HEK293 (cell line): ENCODE data around the gene SSH3.

Experiments used
- CTCF ChIA-PET: fragments of 350-600 bp; formaldehyde crosslinking; extraction: SDS; loops from one replicate; lab custom pipeline; 2021; ENCODE audit warnings: antibody characterized with exemption; lab: Yijun Ruan, JAX
- POLR2A ChIA-PET: fragments of 300-600 bp; formaldehyde crosslinking; extraction: SDS; loops from one replicate; lab custom pipeline; 2020; ENCODE audit warnings: antibody characterized with exemption, inconsistent platforms; lab: Yijun Ruan, JAX
- H3K27ac ChIP-seq: fragments of 200-500 bp; sonication (Bioruptor generic); 2 replicates; pipeline ENCODE4 v1.5.1; 2014; ENCODE audit warnings: low read depth, low read length, control low read depth, inconsistent platforms; ENCODE audit errors: extremely low read depth
- H3K36me3 ChIP-seq, 2 experiments: fragments of 200-500 bp in 1 of 2; sonication (Bioruptor generic) in 1 of 2; 1 replicate in 1 of 2; 2 replicates in 1 of 2; pipeline ENCODE4 v1.5.1; 2014 to 2017; ENCODE audit warnings: inconsistent platforms in 2 of 2, low read length in 2 of 2; ENCODE audit not compliant: control insufficient read depth in 2 of 2, insufficient read depth in 1 of 2
- H3K4me1 ChIP-seq: fragments of 200-500 bp; sonication (Bioruptor generic); 2 replicates; pipeline ENCODE4 v1.5.1; 2014; ENCODE audit warnings: mild to moderate bottlenecking, low read length, inconsistent platforms; ENCODE audit not compliant: control insufficient read depth, insufficient read depth
- H3K4me3 ChIP-seq: 2 replicates; pipeline ENCODE4 v1.5.1; 2011; ENCODE audit warnings: low read depth, mild to moderate bottlenecking, control low read depth, low read length, moderate library complexity
- H3K9me3 ChIP-seq: fragments of 200-500 bp; sonication (Bioruptor generic); 2 replicates; pipeline ENCODE4 v1.5.1; 2014; ENCODE audit warnings: low read depth, low read length, inconsistent platforms; ENCODE audit not compliant: control insufficient read depth, insufficient read depth
- FEZF1 ChIP-seq: fragments of 450-650 bp; formaldehyde crosslinking; IDR thresholded peaks from 2 replicates; pipeline ENCODE4 v1.5.1; 2016; ENCODE audit warnings: missing biosample characterization, missing genetic modification characterization
- HIC1 ChIP-seq: fragments of 450-650 bp; formaldehyde crosslinking; IDR thresholded peaks from 2 replicates; pipeline ENCODE4 v1.5.1; 2016; ENCODE audit warnings: missing biosample characterization, missing genetic modification characterization
- KLF1 ChIP-seq: fragments of 450-650 bp; formaldehyde crosslinking; IDR thresholded peaks from 2 replicates; pipeline ENCODE4 v1.5.1; 2016; ENCODE audit warnings: missing biosample characterization, missing genetic modification characterization
- KLF9 ChIP-seq: fragments of 450-650 bp; formaldehyde crosslinking; IDR thresholded peaks from 2 replicates; pipeline ENCODE4 v1.5.1; 2016; ENCODE audit warnings: missing biosample characterization, missing genetic modification characterization, low read depth
- PATZ1 ChIP-seq: fragments of 450-650 bp; formaldehyde crosslinking; IDR thresholded peaks from 2 replicates; pipeline ENCODE4 v1.5.1; 2016; ENCODE audit warnings: missing biosample characterization, missing genetic modification characterization
- PBX3 ChIP-seq: sonication (generic); formaldehyde crosslinking; IDR thresholded peaks from 2 replicates; pipeline ENCODE4 v1.8.1; 2022; ENCODE audit warnings: mild to moderate bottlenecking, moderate library complexity, missing genetic modification reagents
- PRDM1 ChIP-seq: fragments of 450-650 bp; formaldehyde crosslinking; IDR thresholded peaks from 2 replicates; pipeline ENCODE4; 2016; ENCODE audit warnings: missing biosample characterization, missing genetic modification characterization
- PRDM10 ChIP-seq: fragments of 450-650 bp; formaldehyde crosslinking; IDR thresholded peaks from 2 replicates; pipeline ENCODE4 v1.5.1; 2016; ENCODE audit warnings: missing biosample characterization, missing genetic modification characterization
- SP2 ChIP-seq: fragments of 450-650 bp; formaldehyde crosslinking; IDR thresholded peaks from 2 replicates; pipeline ENCODE4 v1.5.1; 2016; ENCODE audit warnings: missing biosample characterization, missing genetic modification characterization
- SP3 ChIP-seq: fragments of 450-650 bp; formaldehyde crosslinking; IDR thresholded peaks from 2 replicates; pipeline ENCODE4 v1.5.1; 2016; ENCODE audit warnings: missing biosample characterization, missing genetic modification characterization
- ZBTB20 ChIP-seq: fragments of 450-650 bp; formaldehyde crosslinking; IDR thresholded peaks from 2 replicates; pipeline ENCODE4 v1.5.1; 2016; ENCODE audit warnings: missing biosample characterization, missing genetic modification characterization
- ZBTB26 ChIP-seq: fragments of 450-650 bp; formaldehyde crosslinking; optimal IDR thresholded peaks from 2 replicates; pipeline ENCODE3; 2016; ENCODE audit warnings: missing biosample characterization, mild to moderate bottlenecking, missing genetic modification characterization
- ZBTB8A ChIP-seq: fragments of 450-650 bp; formaldehyde crosslinking; IDR thresholded peaks from 2 replicates; pipeline ENCODE4 v1.5.1; 2016; ENCODE audit warnings: missing biosample characterization, missing genetic modification characterization
- ZFHX2 ChIP-seq: fragments of 450-650 bp; formaldehyde crosslinking; conservative IDR thresholded peaks from 2 replicates; pipeline ENCODE4 v1.5.1; 2016; ENCODE audit warnings: missing biosample characterization, missing genetic modification characterization
- ZFP41 ChIP-seq: fragments of 450-650 bp; formaldehyde crosslinking; IDR thresholded peaks from 2 replicates; pipeline ENCODE4 v1.5.1; 2016; ENCODE audit warnings: missing biosample characterization, missing genetic modification characterization, borderline replicate concordance
- ZNF140 ChIP-seq: fragments of 450-650 bp; formaldehyde crosslinking; IDR thresholded peaks from 2 replicates; pipeline ENCODE4 v1.5.1; 2016; ENCODE audit warnings: missing biosample characterization, missing genetic modification characterization
- ZNF221 ChIP-seq: fragments of 450-650 bp; formaldehyde crosslinking; IDR thresholded peaks from 2 replicates; pipeline ENCODE4 v1.5.1; 2017; ENCODE audit warnings: missing biosample characterization, missing genetic modification characterization, borderline replicate concordance
- ZNF239 ChIP-seq: fragments of 450-650 bp; formaldehyde crosslinking; IDR thresholded peaks from 2 replicates; pipeline ENCODE4 v1.5.1; 2016; ENCODE audit warnings: missing biosample characterization, missing genetic modification characterization
- ZNF335 ChIP-seq: fragments of 450-650 bp; formaldehyde crosslinking; conservative IDR thresholded peaks from 2 replicates; pipeline ENCODE4 v1.5.1; 2016; ENCODE audit warnings: missing biosample characterization, missing genetic modification characterization
- ZNF341 ChIP-seq: fragments of 450-650 bp; formaldehyde crosslinking; IDR thresholded peaks from 2 replicates; pipeline ENCODE4; 2016; ENCODE audit warnings: low read depth, missing biosample characterization, missing genetic modification characterization
- ZNF350 ChIP-seq: fragments of 450-650 bp; formaldehyde crosslinking; IDR thresholded peaks from 2 replicates; pipeline ENCODE4 v1.5.0; 2017; ENCODE audit warnings: missing biosample characterization, mild to moderate bottlenecking, missing genetic modification characterization
- ZNF530 ChIP-seq: fragments of 450-650 bp; formaldehyde crosslinking; IDR thresholded peaks from 2 replicates; pipeline ENCODE4 v1.5.1; 2016; ENCODE audit warnings: low read depth, missing biosample characterization, missing genetic modification characterization
- ZNF544 ChIP-seq: fragments of 450-650 bp; formaldehyde crosslinking; IDR thresholded peaks from 2 replicates; pipeline ENCODE4 v1.5.0; 2017; ENCODE audit warnings: missing biosample characterization, missing genetic modification characterization
- ZNF747 ChIP-seq: fragments of 450-650 bp; formaldehyde crosslinking; IDR thresholded peaks from 2 replicates; pipeline ENCODE4 v1.5.1; 2016; ENCODE audit warnings: missing biosample characterization, missing genetic modification characterization
- ZNF76 ChIP-seq: fragments of 450-650 bp; formaldehyde crosslinking; IDR thresholded peaks from 2 replicates; pipeline ENCODE4; 2016; ENCODE audit warnings: low read depth, missing biosample characterization, missing genetic modification characterization, borderline replicate concordance
- ZNF768 ChIP-seq: fragments of 450-650 bp; formaldehyde crosslinking; IDR thresholded peaks from 2 replicates; pipeline ENCODE4 v1.5.1; 2018; ENCODE audit warnings: missing biosample characterization, mild to moderate bottlenecking, missing genetic modification characterization
- ZNF776 ChIP-seq: fragments of 450-650 bp; formaldehyde crosslinking; IDR thresholded peaks from 2 replicates; pipeline ENCODE4 v1.5.0; 2017; ENCODE audit warnings: missing biosample characterization, missing genetic modification characterization, borderline replicate concordance
- ZXDB ChIP-seq: fragments of 450-650 bp; formaldehyde crosslinking; IDR thresholded peaks from 2 replicates; pipeline ENCODE4 v1.5.1; 2016; ENCODE audit warnings: missing biosample characterization, missing genetic modification characterization

The SSH3 gene

GRCh38 chr11:67303132-67303834 lies at the start of gene SSH3:
TSS of gene SSH3 (plus strand) at chr11:67303530. CDS start at chr11:67303626, 96 bp downstream.
- ChIA-PET CTCF (interaction anchor here (0.6 to 3.4 kb wide), 5 partner anchors 8 to 292 kb away, joined by 3 to 17 read pairs (median 4); no protein-coding TSS in a partner anchor), POLR2A (interaction anchor here (0.8 to 3.5 kb wide), 6 partner anchors 10 to 64 kb away, joined by 3 to 32 read pairs (median 5); partner anchors contain the start of gene ANKRD13D)
- H3K4me3 ChIP-seq: peak within 1 kb of the TSS; percentile 66
- H3K9me3 ChIP-seq: no peaks in the 10 kb centered on the region
- peak within 1 kb of the TSS; percentile 79; the same call in 1 of the 2 replicates for H3K27ac ChIP-seq
- peaks cover 0 to 56% of the 10 kb centered on the region in 2 experiments; a peak in 2 of 3 replicates for H3K36me3 ChIP-seq
- no peaks in the 10 kb centered on the region for H3K4me1 ChIP-seq
- TF ChIP-seq PATZ1 (0 out of 2 replicates have a peak, but pooled peaks have one; percentile 28), SP3 (peak; percentile 83), FEZF1 (tag by site-specific recombination) (no peak), ZNF239 (no peak), ZNF76 (tag by site-specific recombination) (no peak), ZNF747 (no peak), ZFP41 (no peak), ZNF341 (tag by site-specific recombination) (0 out of 2 replicates have a peak, but pooled peaks have one; percentile 15), ZBTB8A (tag by site-specific recombination) (peak; percentile 65), KLF9 (tag by site-specific recombination) (peak; percentile 54), ZNF221 (tag by site-specific recombination) (no peak), ZXDB (tag by site-specific recombination) (peak; percentile 85), KLF1 (peak; percentile 76), ZNF530 (tag by site-specific recombination) (no peak), ZNF544 (tag by site-specific recombination) (no peak), PRDM10 (tag by site-specific recombination) (peak; percentile 31; the same call in 1 of the 2 replicates), ZBTB20 (tag by site-specific recombination) (peak; percentile 93), ZNF776 (tag by site-specific recombination) (no peak), PRDM1 (tag by site-specific recombination) (no peak), HIC1 (peak; percentile 46; the same call in 1 of the 2 replicates), PBX3 (CRISPR knock-in tag) (0 out of 2 replicates have a peak, but pooled peaks have one; percentile 57), ZNF768 (tag by site-specific recombination) (no peak), ZFHX2 (tag by site-specific recombination) (peak; percentile 80), SP2 (tag by site-specific recombination) (peak; percentile 59), ZBTB26 (tag by site-specific recombination) (peak; percentile 65), ZNF140 (no peak), ZNF350 (tag by site-specific recombination) (no peak), ZNF335 (tag by site-specific recombination) (peak; percentile 59; the same call in 1 of the 2 replicates)
